DOHH2 (cell line): Measurements from ENCODE around the gene HIF1AN.

Experiments used
- H3F3A ChIP-seq: fragments of 200-600 bp; sonication (generic), shearing (Covaris generic); 2 replicates; pipeline ENCODE4 v1.6.0; 2016; ENCODE audit warnings: antibody characterized with exemption, mild to moderate bottlenecking; ENCODE audit not compliant: control insufficient read depth, insufficient read depth
- H3K27ac ChIP-seq: fragments of 200-600 bp; sonication (generic); 2 replicates; pipeline ENCODE4 v1.5.1; 2014; ENCODE audit warnings: low read depth, mild to moderate bottlenecking, low read length, moderate library complexity
- H3K27me3 ChIP-seq: fragments of 200-600 bp; sonication (generic); 2 replicates; pipeline ENCODE4 v1.6.1; 2014; ENCODE audit warnings: mild to moderate bottlenecking, low read length, mixed read lengths; ENCODE audit not compliant: control insufficient read depth
- H3K36me3 ChIP-seq: fragments of 200-600 bp; sonication (generic); 2 replicates; pipeline ENCODE4 v1.6.1; 2014; ENCODE audit warnings: mild to moderate bottlenecking, low read length, moderate library complexity, mixed read lengths; ENCODE audit not compliant: control insufficient read depth
- H3K4me1 ChIP-seq: fragments of 200-600 bp; sonication (generic); 2 replicates; pipeline ENCODE4 v1.6.1; 2014; ENCODE audit warnings: mild to moderate bottlenecking, low read length, mixed read lengths; ENCODE audit not compliant: control insufficient read depth
- H3K4me2 ChIP-seq: fragments of 200-600 bp; sonication (generic); 2 replicates; pipeline ENCODE4 v1.6.0; 2014; ENCODE audit warnings: mild to moderate bottlenecking, low read length, moderate library complexity
- H3K4me3 ChIP-seq: fragments of 200-600 bp; sonication (generic); 2 replicates; pipeline ENCODE4 v1.5.1; 2014; ENCODE audit warnings: mild to moderate bottlenecking, low read length, mixed read lengths
- H3K79me2 ChIP-seq: fragments of 200-600 bp; sonication (generic); 2 replicates; pipeline ENCODE4 v1.6.1; 2014; ENCODE audit warnings: mild to moderate bottlenecking, low read length, mixed read lengths; ENCODE audit not compliant: control insufficient read depth
- H3K9me2 ChIP-seq: fragments of 200-600 bp; sonication (generic); replicated peaks from 2 replicates; pipeline ENCODE4 v1.6.1; 2014; ENCODE audit warnings: mild to moderate bottlenecking, low read length, mixed read lengths; ENCODE audit not compliant: control insufficient read depth
- H3K9me3 ChIP-seq: fragments of 200-600 bp; sonication (generic); 2 replicates; pipeline ENCODE4 v1.6.1; 2014; ENCODE audit warnings: antibody characterized with exemption, low read length, mixed read lengths; ENCODE audit not compliant: control insufficient read depth, insufficient read depth
- H4K20me1 ChIP-seq: fragments of 200-600 bp; sonication (generic); 2 replicates; pipeline ENCODE4 v1.6.0; 2014; ENCODE audit warnings: low read depth, mild to moderate bottlenecking, antibody characterized with exemption, low read length, moderate library complexity; ENCODE audit not compliant: control insufficient read depth, insufficient read depth
- CTCF ChIP-seq: fragments of 200-600 bp; sonication (generic); IDR thresholded peaks from one replicate; pipeline ENCODE4 v1.5.1; 2014; ENCODE audit warnings: antibody characterized with exemption, mild to moderate bottlenecking, low read depth, low read length; ENCODE audit not compliant: poor library complexity, severe bottlenecking
- EZH2phosphoT487 ChIP-seq: fragments of 200-600 bp; sonication (generic); IDR thresholded peaks from 2 replicates; pipeline ENCODE4 v1.6.1; 2017; ENCODE audit warnings: borderline replicate concordance, mild to moderate bottlenecking, antibody characterized with exemption, low read length, moderate library complexity, mixed read lengths

HIF1AN gene

GRCh38 chr10:100598166-100598565 lies 62.4 kb downstream of the HIF1AN start:
- no peak overlapping the region for H3K27ac ChIP-seq
- H3K79me2 ChIP-seq: no peaks in the 10 kb centered on the region
- TF ChIP-seq CTCF (no peak), EZH2phosphoT487 (no peak)
- H4K20me1 ChIP-seq: no peaks in the 10 kb centered on the region
- H3K4me2 ChIP-seq: no peak overlapping the region
- no peaks in the 10 kb centered on the region for H3K9me2 ChIP-seq
- H3K27me3 ChIP-seq: peaks cover 6% of the 10 kb centered on the region
- no peaks in the 10 kb centered on the region for H3K9me3 ChIP-seq
- no peaks in the 10 kb centered on the region for H3F3A ChIP-seq
- H3K4me3 ChIP-seq: no peak overlapping the region
- H3K4me1 ChIP-seq: no peaks in the 10 kb centered on the region
- no peaks in the 10 kb centered on the region for H3K36me3 ChIP-seq

GRCh38 chr10:100600218-100600617 lies 64.5 kb downstream of the HIF1AN start:
- Histone ChIP-seq H3K4me3 (no peak overlapping the region), H3F3A (no peaks in the 10 kb centered on the region), H4K20me1 (no peaks in the 10 kb centered on the region), H3K9me2 (no peaks in the 10 kb centered on the region), H3K9me3 (no peaks in the 10 kb centered on the region), H3K36me3 (no peaks in the 10 kb centered on the region), H3K4me2 (no peak overlapping the region), H3K79me2 (no peaks in the 10 kb centered on the region), H3K27ac (no peak overlapping the region), H3K27me3 (peaks cover 11% of the 10 kb centered on the region; the same call in 1 of the 2 replicates), H3K4me1 (no peaks in the 10 kb centered on the region)
- TF ChIP-seq CTCF (no peak), EZH2phosphoT487 (no peak)

- Histone ChIP-seq H3K4me3 (no peak overlapping the region), H3K9me3 (no peaks in the 10 kb centered on the region), H3F3A (no peaks in the 10 kb centered on the region), H3K27ac (no peak overlapping the region), H3K9me2 (no peaks in the 10 kb centered on the region), H3K27me3 (peaks cover 24% of the 10 kb centered on the region), H3K4me2 (no peak overlapping the region), H4K20me1 (no peaks in the 10 kb centered on the region; the same call in 1 of the 2 replicates), H3K36me3 (no peaks in the 10 kb centered on the region), H3K4me1 (no peaks in the 10 kb centered on the region), H3K79me2 (no peaks in the 10 kb centered on the region)
- no peak for TF ChIP-seq EZH2phosphoT487
- TF ChIP-seq CTCF: no peak
Observed at GRCh38 chr10:100607439-100607838, 71.7 kb downstream of the HIF1AN start.
